HG02678 (cell line): ENCODE measurements around the gene COG5.
A peak's percentile ranks its signal among the peaks of the same experiment; 100 is the strongest.
"Not testable (repeated sequence)": the region's sequence is repeated elsewhere in the genome, so short reads cannot be mapped to it uniquely, and the experiment has no call there.

Experiments
- ATAC-seq: cut with Tn5 transposase; IDR thresholded peaks from one replicate; pipeline ENCODE4 v1.9.1; 2021; ENCODE audit warnings: mild to moderate bottlenecking, moderate library complexity; ENCODE audit not compliant: unreplicated experiment

The COG5 gene

DNA sequence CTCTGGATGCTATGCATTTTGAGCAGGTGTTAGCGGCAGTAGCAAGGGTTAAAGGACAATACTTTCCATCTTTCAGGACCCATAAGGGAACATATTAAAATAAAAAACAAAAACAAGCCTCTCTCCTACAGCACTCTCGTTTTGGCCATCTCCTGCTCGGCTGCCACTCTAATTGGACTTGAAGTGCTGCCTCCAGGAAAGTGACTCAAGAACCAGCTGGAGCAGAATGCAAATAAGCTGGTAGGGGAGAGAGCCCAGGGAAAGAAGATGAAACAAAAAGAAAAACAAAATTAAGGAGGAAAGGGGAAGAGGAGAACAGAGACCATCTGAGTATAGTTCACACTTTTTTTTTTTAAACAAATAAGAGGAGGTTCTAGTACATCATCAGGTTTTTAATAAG lies 329.3 kb downstream of the COG5 start:
- ATAC-seq: no peak

- ATAC-seq: no peak
These were observed 329.7 kb downstream of the COG5 start for GRCh38 chr7:107233981-107234380.

- ATAC-seq: peak; percentile 55
These were observed 330.5 kb downstream of the COG5 start for GRCh38 chr7:107233174-107233573.

DNA sequence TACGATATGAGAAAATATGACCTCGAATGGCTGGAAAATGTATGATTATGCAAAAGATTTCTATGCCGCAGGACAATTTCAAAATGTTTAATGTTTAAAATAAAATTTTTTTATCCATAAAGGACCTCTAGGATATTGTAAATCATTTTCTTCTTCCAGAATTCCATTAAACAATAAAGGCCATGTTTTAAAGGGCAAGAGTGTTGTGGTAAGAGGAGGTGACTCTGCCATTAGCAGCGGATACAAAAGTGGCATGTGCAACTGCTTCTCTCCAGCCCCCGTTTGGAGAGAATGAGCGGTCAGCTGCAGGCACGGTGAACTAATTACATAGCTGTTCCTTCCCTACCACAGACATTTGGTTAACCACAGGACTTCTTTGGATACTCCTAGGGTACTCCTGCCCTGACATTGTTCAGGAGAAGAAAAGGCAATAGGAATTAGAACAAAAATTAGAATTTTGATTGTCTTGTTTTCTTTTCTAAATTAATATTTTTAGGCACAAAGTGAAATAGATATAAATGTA lies 331.1 kb downstream of the COG5 start:
- no peak for ATAC-seq

- ATAC-seq: no peak
These were observed 333.4 kb downstream of the COG5 start for GRCh38 chr7:107230334-107230733.

DNA sequence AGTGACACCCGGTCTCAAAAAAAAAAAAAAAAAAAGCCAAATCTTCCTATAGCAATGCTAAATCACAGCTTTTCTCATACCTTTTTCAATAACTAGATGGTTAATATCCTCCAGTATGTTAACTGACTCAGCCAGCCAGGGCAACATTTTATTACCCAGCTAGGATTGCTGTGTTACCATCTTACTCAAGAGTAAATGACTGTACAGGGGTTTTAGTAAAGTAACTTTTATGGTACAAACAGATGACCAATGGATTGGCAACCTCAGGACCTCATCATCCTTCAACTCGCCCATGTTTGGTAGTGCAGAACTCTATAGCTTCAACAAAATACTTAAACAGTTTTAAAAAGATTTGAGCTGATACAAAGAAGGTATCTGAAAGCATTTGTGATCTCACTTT lies 335.4 kb downstream of the COG5 start:
- no peak for ATAC-seq

DNA sequence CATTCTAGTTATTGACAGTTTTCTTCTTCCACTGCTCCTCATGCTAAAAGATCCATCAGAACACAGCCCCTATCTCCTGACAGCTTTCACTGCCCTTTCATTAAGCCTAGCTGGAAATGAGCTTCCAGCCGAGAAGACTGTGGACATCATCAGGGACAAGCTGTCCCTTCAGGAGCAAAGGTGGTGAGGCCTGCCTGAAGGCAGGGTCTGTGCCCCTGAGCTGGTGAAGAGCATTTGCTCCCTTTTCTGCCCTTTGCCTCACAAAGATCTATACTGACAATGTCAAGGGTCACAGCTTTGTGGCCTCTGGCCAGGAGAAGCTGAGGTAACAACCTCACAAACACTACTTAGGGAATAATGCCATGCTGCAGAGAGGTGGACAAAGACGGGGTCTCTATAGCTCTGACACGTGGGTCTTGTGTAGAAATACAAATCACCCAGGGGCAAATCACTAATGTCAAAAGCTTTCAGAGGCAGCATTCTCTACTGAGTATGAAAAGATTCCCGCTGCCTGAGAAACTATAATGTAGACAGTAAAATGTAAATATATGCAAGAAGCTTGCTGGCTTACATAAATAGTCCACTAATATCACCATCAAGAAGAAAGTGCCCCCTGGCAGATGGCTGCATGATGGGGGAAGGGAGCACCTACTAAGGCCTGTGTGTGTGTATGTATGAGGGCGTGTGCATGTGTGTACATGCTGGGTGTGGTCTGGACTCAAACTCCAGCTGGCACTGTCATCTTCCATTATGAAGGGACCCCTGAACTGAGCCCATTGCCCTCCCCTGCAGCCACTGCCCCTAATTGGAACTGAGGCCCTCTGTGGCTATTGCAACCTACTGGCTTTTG lies 339.1 kb downstream of the COG5 start:
- ATAC-seq: no peak

DNA sequence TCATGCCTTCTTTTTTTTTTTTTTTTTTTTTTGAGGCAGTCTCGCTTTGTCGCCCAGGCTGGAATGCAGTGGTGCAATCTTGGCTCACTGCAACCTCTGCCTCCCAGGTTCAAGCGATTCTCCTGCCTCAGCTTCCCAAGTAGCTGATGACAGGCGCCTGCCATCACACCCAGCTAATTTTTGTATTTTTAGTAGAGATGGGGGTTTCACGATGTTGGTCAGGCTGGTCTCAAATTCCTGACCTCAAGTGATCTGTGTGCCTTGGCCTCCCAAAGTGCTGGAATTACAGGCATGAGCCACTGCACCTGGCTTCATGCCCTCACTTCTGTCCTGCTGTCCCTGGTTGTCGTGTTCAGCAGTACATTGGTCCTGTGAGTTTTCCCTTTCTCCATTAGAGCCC lies 342.9 kb downstream of the COG5 start:
- not testable (repeated sequence) for ATAC-seq

- no peak for ATAC-seq
These were observed 343.4 kb downstream of the COG5 start for GRCh38 chr7:107220356-107220755.

GRCh38 chr7:107219563-107220244 lies 344.0 kb downstream of the COG5 start:
- no peak for ATAC-seq

- no peak for ATAC-seq
These were observed 349.8 kb downstream of the COG5 start for GRCh38 chr7:107213945-107214344.

DNA sequence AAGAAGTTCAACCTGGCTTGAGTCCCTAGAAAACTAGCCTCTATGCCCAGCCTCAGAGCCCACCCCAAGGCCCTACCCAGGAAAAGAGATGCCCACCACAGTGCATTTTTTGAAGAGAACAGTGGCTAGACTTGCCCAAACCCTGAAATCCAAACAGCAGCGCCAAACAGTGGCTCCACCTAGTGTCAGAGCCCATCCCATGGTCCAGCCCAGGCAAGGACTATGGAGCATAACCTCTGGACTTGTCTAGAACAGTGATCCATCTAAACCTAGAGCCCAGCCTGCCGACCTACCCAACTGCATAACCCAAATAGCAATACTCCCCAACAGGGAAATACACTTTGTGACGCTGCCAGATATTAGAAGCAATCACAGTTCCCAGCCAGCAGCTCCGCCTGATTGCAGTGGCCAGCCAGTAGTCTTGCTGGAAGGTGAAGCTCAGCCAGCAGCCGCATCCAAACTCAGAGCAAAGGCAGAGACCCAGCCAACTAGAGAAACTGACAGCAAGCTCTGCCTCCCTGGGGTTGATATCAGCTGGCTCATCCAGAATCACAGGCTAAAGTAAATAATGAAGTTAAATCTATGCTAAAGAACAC lies 350.4 kb downstream of the COG5 start:
- no peak for ATAC-seq

GRCh38 chr7:107212725-107213124 lies 351.0 kb downstream of the COG5 start:
- ATAC-seq: no peak

- ATAC-seq: no peak
These were observed 353.3 kb downstream of the COG5 start for GRCh38 chr7:107210400-107210799.

DNA sequence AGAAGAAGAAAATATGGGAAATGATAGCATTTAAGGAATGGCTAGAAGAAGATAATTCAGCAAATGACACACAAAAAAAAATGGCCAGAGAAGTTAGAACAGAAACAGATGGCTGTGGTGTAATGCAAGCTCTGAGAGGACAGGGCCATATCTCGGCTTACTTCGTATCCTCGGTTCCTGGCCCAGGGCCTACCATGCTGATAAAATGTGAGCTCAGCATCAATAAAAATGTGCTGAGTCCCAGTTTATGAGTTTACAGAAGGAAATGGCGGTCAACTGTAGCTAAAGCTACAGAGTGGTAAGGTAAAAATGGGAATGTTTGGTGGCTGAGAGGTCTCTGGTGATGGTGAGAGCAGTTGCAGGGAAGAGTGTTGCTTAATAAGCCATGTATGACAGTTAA lies 354.2 kb downstream of the COG5 start:
- ATAC-seq: no peak

DNA sequence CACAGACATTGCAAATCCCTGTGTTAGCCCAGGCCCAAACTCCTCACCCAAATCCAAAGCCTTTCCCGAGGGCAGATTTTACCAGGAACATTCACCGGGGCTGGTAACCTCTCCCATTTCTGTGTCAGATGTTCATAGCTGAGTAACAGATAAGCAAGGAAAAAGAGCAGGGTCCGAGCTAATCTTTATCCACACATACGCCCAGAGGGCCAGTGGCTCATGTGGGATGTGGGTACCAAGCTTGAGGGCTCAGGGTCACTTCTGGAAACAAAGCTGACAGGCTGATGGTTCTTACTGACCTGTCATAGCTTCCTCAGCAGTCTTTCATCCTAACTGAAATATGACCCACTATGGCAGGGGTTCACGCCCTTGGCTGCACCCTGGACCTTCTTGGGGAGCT lies 355.2 kb downstream of the COG5 start:
- ATAC-seq: no peak

DNA sequence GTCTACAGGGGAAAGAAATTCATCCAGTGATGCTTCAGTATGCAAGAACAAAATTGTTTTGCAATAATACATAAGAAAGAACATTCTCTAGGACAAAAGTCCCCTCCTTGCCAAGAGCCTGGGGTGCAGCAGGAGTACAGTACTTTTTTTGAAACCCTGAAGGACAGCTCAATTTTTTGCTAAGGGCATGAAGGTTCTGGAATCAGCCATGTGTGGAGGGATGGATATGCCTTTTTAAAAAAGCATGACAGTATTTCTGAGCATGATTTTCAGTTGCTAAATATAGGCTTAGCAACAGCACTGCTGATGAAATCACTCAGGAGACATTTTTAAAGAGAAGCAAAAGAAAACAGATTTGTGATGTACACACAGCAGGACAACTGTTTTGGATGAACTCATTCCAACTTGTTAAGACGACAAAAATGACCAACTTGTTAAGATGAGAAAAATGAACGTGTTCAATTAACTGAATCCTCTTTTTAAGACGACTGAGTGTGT lies 355.6 kb downstream of the COG5 start:
- ATAC-seq: no peak

- ATAC-seq: no peak
These were observed 356.3 kb downstream of the COG5 start for GRCh38 chr7:107207459-107207858.

GRCh38 chr7:107206706-107207105 lies 357.0 kb downstream of the COG5 start:
- ATAC-seq: no peak

GRCh38 chr7:107206136-107206535 lies 357.6 kb downstream of the COG5 start:
- ATAC-seq: no peak

DNA sequence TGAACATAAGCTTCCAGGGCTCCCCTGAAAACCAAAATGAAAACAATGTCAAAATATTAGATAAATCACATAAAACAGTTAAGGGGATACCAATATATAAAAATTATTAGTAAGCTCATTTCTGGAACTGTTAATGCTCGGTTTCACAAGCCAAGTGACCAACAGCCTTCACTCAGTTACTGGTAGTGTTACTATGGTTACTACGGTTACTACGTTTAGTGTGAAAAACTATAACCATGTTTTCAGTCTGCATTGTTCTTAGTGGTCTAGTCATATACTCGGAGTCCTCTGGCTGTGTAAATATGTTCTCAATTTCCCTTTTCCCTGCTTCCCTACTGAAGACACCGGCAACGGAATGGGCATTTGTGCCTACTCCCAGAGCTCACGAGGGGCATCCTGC lies 360.1 kb downstream of the COG5 start:
- ATAC-seq: no peak
